OCI-LY3 (cell line): Measurements from ENCODE around the gene MRGPRE.

Source experiments
- EZH2phosphoT487 ChIP-seq: fragments of 200-600 bp; shearing (Covaris generic); IDR thresholded peaks from 2 replicates; pipeline ENCODE4 v1.6.1; 2018; ENCODE audit warnings: antibody characterized with exemption, mixed run types, low read depth
- TF ChIP-seq, protein P1 (sequence below): fragments of 200-600, 300-600 bp; sonication (generic); IDR thresholded peaks from 2 replicates; pipeline ENCODE4 v1.5.1; 2014; ENCODE audit warnings: antibody characterized with exemption, low read length, low read depth

DNA sequence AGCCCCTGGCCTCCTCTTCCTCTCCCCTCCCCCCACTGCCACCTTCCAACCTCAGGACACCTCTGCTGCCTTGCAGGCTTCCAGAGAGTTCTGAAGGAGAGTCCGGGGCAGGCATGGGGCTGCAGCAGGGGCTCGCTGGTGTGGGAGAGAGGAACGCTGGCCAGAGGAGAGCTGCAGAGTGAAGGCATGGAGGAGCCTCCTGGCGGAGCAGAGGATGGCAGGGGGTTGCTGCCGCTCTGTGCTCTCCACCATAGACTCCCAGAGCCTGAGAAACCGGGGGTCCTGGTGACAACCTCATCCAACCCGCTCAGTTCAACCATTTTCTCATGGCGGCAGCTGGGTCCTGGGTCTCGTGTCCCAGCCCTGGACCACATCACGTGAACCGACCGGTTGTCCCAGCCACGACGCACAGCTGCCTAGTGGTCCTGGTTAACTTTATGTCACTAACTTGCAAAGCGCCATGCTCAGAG, 31.1 kb downstream of the MRGPRE start:
- TF ChIP-seq, protein P1, sequence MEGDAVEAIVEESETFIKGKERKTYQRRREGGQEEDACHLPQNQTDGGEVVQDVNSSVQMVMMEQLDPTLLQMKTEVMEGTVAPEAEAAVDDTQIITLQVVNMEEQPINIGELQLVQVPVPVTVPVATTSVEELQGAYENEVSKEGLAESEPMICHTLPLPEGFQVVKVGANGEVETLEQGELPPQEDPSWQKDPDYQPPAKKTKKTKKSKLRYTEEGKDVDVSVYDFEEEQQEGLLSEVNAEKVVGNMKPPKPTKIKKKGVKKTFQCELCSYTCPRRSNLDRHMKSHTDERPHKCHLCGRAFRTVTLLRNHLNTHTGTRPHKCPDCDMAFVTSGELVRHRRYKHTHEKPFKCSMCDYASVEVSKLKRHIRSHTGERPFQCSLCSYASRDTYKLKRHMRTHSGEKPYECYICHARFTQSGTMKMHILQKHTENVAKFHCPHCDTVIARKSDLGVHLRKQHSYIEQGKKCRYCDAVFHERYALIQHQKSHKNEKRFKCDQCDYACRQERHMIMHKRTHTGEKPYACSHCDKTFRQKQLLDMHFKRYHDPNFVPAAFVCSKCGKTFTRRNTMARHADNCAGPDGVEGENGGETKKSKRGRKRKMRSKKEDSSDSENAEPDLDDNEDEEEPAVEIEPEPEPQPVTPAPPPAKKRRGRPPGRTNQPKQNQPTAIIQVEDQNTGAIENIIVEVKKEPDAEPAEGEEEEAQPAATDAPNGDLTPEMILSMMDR, result no peak
- TF ChIP-seq EZH2phosphoT487, result no peak
